ENCODE results near the gene IQGAP2.

The IQGAP2 gene

DNA sequence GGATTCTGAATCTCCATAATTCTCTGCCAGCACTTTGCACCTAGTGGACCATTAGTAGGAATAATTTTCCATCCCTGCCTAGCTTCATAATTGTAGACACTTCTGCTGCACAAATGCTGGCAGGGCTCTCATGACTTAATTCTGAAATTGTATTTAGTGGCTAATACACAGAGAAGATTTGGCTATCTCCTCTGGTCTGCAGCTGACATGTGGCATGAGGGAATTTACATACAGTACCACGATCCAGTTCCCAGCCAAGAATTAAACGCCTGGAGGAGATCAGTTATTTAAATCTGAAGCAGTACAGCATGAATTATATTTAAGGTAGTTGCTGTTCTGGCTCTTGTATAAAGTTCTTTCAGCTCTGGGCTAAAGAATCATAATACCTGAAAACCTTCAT is 46.5 kb downstream of the IQGAP2 start:
- no peak for ATAC-seq
- TF ChIP-seq CSDC2 (CRISPR knock-in tag; IDR thresholded peaks at IDR 0.05) (no peak), SNAI2 (CRISPR knock-in tag; IDR thresholded peaks at IDR 0.05) (no peak), ZNF8 (CRISPR knock-in tag; IDR thresholded peaks at IDR 0.05) (no peak), ARNTL (CRISPR knock-in tag; IDR thresholded peaks at IDR 0.05; ENCODE audit: borderline replicate concordance, low read depth) (no peak), RARB (CRISPR knock-in tag; IDR thresholded peaks at IDR 0.05) (no peak), ZFP30 (CRISPR knock-in tag; IDR thresholded peaks at IDR 0.05) (no peak), ISL1 (CRISPR knock-in tag; IDR thresholded peaks at IDR 0.05) (no peak), ZFP3 (CRISPR knock-in tag; IDR thresholded peaks at IDR 0.05) (no peak), BACH2 (CRISPR knock-in tag; IDR thresholded peaks at IDR 0.05; ENCODE audit: borderline replicate concordance) (no peak), TCF4 (CRISPR knock-in tag; IDR thresholded peaks at IDR 0.05; ENCODE audit: borderline replicate concordance) (no peak), ESRRG (CRISPR knock-in tag; IDR thresholded peaks at IDR 0.05) (no peak), ZNF70 (CRISPR knock-in tag; IDR thresholded peaks at IDR 0.05) (no peak), OSR1 (CRISPR knock-in tag; IDR thresholded peaks at IDR 0.05) (no peak)
- TF ChIP-seq, protein P1, sequence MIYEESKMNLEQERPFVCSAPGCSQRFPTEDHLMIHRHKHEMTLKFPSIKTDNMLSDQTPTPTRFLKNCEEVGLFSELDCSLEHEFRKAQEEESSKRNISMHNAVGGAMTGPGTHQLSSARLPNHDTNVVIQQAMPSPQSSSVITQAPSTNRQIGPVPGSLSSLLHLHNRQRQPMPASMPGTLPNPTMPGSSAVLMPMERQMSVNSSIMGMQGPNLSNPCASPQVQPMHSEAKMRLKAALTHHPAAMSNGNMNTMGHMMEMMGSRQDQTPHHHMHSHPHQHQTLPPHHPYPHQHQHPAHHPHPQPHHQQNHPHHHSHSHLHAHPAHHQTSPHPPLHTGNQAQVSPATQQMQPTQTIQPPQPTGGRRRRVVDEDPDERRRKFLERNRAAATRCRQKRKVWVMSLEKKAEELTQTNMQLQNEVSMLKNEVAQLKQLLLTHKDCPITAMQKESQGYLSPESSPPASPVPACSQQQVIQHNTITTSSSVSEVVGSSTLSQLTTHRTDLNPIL (CRISPR knock-in tag; IDR thresholded peaks at IDR 0.05; ENCODE audit: low read depth), result no peak
- TF ChIP-seq, protein P2, sequence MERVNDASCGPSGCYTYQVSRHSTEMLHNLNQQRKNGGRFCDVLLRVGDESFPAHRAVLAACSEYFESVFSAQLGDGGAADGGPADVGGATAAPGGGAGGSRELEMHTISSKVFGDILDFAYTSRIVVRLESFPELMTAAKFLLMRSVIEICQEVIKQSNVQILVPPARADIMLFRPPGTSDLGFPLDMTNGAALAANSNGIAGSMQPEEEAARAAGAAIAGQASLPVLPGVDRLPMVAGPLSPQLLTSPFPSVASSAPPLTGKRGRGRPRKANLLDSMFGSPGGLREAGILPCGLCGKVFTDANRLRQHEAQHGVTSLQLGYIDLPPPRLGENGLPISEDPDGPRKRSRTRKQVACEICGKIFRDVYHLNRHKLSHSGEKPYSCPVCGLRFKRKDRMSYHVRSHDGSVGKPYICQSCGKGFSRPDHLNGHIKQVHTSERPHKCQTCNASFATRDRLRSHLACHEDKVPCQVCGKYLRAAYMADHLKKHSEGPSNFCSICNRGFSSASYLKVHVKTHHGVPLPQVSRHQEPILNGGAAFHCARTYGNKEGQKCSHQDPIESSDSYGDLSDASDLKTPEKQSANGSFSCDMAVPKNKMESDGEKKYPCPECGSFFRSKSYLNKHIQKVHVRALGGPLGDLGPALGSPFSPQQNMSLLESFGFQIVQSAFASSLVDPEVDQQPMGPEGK (CRISPR knock-in tag; IDR thresholded peaks at IDR 0.05; ENCODE audit: borderline replicate concordance), result no peak
- TF ChIP-seq, protein P3, sequence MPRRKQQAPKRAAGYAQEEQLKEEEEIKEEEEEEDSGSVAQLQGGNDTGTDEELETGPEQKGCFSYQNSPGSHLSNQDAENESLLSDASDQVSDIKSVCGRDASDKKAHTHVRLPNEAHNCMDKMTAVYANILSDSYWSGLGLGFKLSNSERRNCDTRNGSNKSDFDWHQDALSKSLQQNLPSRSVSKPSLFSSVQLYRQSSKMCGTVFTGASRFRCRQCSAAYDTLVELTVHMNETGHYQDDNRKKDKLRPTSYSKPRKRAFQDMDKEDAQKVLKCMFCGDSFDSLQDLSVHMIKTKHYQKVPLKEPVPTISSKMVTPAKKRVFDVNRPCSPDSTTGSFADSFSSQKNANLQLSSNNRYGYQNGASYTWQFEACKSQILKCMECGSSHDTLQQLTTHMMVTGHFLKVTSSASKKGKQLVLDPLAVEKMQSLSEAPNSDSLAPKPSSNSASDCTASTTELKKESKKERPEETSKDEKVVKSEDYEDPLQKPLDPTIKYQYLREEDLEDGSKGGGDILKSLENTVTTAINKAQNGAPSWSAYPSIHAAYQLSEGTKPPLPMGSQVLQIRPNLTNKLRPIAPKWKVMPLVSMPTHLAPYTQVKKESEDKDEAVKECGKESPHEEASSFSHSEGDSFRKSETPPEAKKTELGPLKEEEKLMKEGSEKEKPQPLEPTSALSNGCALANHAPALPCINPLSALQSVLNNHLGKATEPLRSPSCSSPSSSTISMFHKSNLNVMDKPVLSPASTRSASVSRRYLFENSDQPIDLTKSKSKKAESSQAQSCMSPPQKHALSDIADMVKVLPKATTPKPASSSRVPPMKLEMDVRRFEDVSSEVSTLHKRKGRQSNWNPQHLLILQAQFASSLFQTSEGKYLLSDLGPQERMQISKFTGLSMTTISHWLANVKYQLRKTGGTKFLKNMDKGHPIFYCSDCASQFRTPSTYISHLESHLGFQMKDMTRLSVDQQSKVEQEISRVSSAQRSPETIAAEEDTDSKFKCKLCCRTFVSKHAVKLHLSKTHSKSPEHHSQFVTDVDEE (CRISPR knock-in tag; IDR thresholded peaks at IDR 0.05), result no peak
- TF ChIP-seq, protein P4, sequence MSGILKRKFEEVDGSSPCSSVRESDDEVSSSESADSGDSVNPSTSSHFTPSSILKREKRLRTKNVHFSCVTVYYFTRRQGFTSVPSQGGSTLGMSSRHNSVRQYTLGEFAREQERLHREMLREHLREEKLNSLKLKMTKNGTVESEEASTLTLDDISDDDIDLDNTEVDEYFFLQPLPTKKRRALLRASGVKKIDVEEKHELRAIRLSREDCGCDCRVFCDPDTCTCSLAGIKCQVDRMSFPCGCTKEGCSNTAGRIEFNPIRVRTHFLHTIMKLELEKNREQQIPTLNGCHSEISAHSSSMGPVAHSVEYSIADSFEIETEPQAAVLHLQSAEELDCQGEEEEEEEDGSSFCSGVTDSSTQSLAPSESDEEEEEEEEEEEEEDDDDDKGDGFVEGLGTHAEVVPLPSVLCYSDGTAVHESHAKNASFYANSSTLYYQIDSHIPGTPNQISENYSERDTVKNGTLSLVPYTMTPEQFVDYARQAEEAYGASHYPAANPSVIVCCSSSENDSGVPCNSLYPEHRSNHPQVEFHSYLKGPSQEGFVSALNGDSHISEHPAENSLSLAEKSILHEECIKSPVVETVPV (CRISPR knock-in tag; IDR thresholded peaks at IDR 0.05), result no peak

DNA sequence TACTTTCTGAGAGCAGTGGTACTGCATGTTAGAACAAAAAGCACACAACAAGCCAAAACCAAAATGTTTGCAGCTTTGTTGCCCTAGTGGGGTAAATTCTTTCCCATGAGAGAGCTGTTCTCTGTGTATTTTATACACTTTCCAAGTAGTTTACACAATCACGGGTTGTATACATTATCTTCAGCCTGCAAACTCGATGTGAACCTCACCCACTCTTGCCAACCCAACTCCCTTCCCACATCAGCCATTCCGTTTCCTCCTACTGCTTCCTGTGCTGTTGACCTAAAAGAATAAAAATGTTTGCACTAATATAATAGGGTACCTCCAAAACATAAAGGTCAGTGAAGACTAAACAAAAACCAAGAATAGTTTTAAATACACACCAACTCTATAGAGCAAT is 47.0 kb downstream of the IQGAP2 start:
- no peak for ATAC-seq
- TF ChIP-seq ZFP30 (CRISPR knock-in tag; IDR thresholded peaks at IDR 0.05) (no peak), SNAI2 (CRISPR knock-in tag; IDR thresholded peaks at IDR 0.05) (no peak)

DNA sequence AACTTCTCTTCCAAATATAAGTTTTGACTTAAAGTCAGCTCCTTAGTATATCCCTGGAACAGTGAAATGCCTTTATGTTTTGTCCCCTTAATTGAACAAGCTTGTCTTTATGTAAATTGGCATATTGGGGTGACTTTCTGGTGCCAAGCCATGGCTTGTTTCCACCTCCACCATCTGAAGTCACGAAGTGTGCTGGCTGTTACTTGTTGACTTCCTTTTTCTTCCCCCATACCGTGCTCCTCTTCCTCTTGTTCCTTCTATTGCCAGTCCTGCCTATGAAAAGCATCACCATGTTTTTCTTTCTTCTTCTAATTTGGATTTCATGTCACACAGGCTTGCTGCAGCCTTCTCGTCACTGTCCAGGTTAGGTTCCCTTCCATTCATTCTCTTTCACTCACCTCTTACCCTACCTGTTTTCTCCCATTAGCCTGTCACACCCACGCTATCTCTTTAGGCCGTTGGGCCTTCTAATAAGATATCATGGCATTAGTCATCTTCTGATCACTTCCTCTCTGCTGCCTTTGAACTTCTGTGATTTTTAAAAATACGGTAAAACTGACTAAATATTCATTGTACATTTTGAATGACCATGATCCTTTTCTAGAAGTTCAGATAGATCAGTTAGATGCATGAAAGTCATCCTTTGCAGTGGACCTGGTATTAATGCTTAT is 48.1 kb downstream of the IQGAP2 start:
- no peak for TF ChIP-seq ZFP3 (CRISPR knock-in tag; IDR thresholded peaks at IDR 0.05)
- no peak for TF ChIP-seq RARB (CRISPR knock-in tag; IDR thresholded peaks at IDR 0.05)
- no peak for TF ChIP-seq ZNF70 (CRISPR knock-in tag; IDR thresholded peaks at IDR 0.05)
- TF ChIP-seq, protein P1 (CRISPR knock-in tag; IDR thresholded peaks at IDR 0.05; ENCODE audit: low read depth), result no peak
- no peak for TF ChIP-seq TCF4 (CRISPR knock-in tag; IDR thresholded peaks at IDR 0.05; ENCODE audit: borderline replicate concordance)
- ATAC-seq, result no peak

DNA sequence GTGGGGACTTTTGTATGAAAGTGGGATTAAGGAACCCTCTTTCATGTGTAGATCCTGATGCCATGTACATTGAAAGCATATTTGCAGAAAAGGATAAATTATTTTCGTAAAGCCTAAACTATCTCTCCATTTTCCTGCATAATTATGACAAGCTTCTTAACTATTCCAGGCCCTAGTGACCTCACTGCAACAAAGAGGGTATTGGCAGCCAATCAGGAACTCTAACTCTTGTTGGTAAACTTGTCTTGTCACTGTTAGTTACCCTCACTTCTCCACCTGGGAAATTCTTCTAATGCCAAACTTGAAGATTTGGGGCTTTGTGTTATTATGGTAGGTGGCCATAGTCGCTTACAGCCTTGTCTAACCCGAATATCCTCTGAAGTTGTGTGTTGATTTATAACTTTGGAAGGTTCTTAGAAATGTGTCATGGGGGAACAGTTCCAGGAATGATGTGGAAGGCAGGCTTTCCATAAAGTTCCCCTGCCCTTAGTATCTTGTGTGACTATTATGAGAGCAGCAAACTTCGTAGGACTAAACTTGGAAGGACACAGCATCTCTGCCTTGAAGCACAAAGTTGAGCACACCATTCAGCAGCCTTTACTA is 52.5 kb downstream of the IQGAP2 start:
- ATAC-seq, result no peak
- TF ChIP-seq SNAI2 (CRISPR knock-in tag; IDR thresholded peaks at IDR 0.05) (no peak), ZNF565 (CRISPR knock-in tag; conservative IDR thresholded peaks at IDR 0.05; ENCODE audit: low read depth) (no peak), ARNTL (CRISPR knock-in tag; IDR thresholded peaks at IDR 0.05; ENCODE audit: borderline replicate concordance, low read depth) (no peak), OSR1 (CRISPR knock-in tag; IDR thresholded peaks at IDR 0.05) (no peak), BACH2 (CRISPR knock-in tag; IDR thresholded peaks at IDR 0.05; ENCODE audit: borderline replicate concordance) (no peak), ZC3H10 (CRISPR knock-in tag; IDR thresholded peaks at IDR 0.05) (no peak), ESRRG (CRISPR knock-in tag; IDR thresholded peaks at IDR 0.05) (no peak), TOX (CRISPR knock-in tag; IDR thresholded peaks at IDR 0.05; ENCODE audit: borderline replicate concordance) (no peak), RARB (CRISPR knock-in tag; IDR thresholded peaks at IDR 0.05) (no peak), CSDC2 (CRISPR knock-in tag; IDR thresholded peaks at IDR 0.05) (no peak), TCF4 (CRISPR knock-in tag; IDR thresholded peaks at IDR 0.05; ENCODE audit: borderline replicate concordance) (no peak), PPARA (CRISPR knock-in tag; IDR thresholded peaks at IDR 0.05; ENCODE audit: borderline replicate concordance) (no peak)
- TF ChIP-seq, protein P1 (CRISPR knock-in tag; IDR thresholded peaks at IDR 0.05; ENCODE audit: low read depth), result no peak
- TF ChIP-seq, protein P5, sequence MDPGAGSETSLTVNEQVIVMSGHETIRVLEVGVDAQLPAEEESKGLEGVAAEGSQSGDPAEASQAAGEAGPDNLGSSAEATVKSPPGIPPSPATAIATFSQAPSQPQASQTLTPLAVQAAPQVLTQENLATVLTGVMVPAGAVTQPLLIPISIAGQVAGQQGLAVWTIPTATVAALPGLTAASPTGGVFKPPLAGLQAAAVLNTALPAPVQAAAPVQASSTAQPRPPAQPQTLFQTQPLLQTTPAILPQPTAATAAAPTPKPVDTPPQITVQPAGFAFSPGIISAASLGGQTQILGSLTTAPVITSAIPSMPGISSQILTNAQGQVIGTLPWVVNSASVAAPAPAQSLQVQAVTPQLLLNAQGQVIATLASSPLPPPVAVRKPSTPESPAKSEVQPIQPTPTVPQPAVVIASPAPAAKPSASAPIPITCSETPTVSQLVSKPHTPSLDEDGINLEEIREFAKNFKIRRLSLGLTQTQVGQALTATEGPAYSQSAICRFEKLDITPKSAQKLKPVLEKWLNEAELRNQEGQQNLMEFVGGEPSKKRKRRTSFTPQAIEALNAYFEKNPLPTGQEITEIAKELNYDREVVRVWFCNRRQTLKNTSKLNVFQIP (CRISPR knock-in tag; IDR thresholded peaks at IDR 0.05; ENCODE audit: borderline replicate concordance, low read depth), result no peak

Measured in SK-N-SH treated with all-trans-retinoic acid at 6 μM for 48 hours (cell line).